Middle frontal gyrus (tissue), 1 donor: ENCODE results near the gene AUTS2.
"Not testable (repeated sequence)": the region's sequence is repeated elsewhere in the genome, so short reads cannot be mapped to it uniquely, and the experiment has no call there.

Experiments used
- DNase-seq: peaks from one replicate; pipeline ENCODE4 v3.0.0-alpha.2; 2015; ENCODE audit warnings: low spot score; ENCODE audit errors: extremely low spot score

Gene AUTS2

GRCh38 chr7:70589590-70589989 is 991.3 kb downstream of the AUTS2 start:
- DNase-seq, result no peak

GRCh38 chr7:70590126-70590854 is 992.0 kb downstream of the AUTS2 start:
- DNase-seq, result no peak

GRCh38 chr7:70591643-70592042 is 993.4 kb downstream of the AUTS2 start:
- no peak for DNase-seq

- no peak for DNase-seq
Observed at GRCh38 chr7:70592171-70592570, 993.9 kb downstream of the AUTS2 start.

- DNase-seq, result no peak
Observed at GRCh38 chr7:70594170-70594569, 995.9 kb downstream of the AUTS2 start.

- not testable (repeated sequence) for DNase-seq
Observed at GRCh38 chr7:70594885-70595284, 996.6 kb downstream of the AUTS2 start.

- no peak for DNase-seq
Observed at GRCh38 chr7:70595370-70595754, 997.1 kb downstream of the AUTS2 start.

- DNase-seq, result no peak
Observed at GRCh38 chr7:70595755-70596597, 997.7 kb downstream of the AUTS2 start.

GRCh38 chr7:70596598-70596913 is 998.3 kb downstream of the AUTS2 start:
- DNase-seq, result no peak

- DNase-seq, result no peak
Observed at GRCh38 chr7:70597066-70597465, 998.8 kb downstream of the AUTS2 start.

- no peak for DNase-seq
Observed at GRCh38 chr7:70598976-70599375, 1000.7 kb downstream of the AUTS2 start.

- no peak for DNase-seq
Observed at GRCh38 chr7:70599446-70600190, 1001.3 kb downstream of the AUTS2 start.

- no peak for DNase-seq
Observed at GRCh38 chr7:70600993-70601392, 1002.7 kb downstream of the AUTS2 start.

GRCh38 chr7:70602117-70602516 is 1003.8 kb downstream of the AUTS2 start:
- no peak for DNase-seq

GRCh38 chr7:70607281-70607680 is 1009.0 kb downstream of the AUTS2 start:
- no peak for DNase-seq

- DNase-seq, result no peak
Observed at GRCh38 chr7:70607759-70608158, 1009.5 kb downstream of the AUTS2 start.

- no peak for DNase-seq
Observed at GRCh38 chr7:70608229-70608628, 1010.0 kb downstream of the AUTS2 start.

- DNase-seq, result no peak
Observed at GRCh38 chr7:70612811-70613210, 1014.5 kb downstream of the AUTS2 start.

- DNase-seq, result no peak
Observed at GRCh38 chr7:70614237-70615045, 1016.2 kb downstream of the AUTS2 start.

GRCh38 chr7:70615066-70615606 is 1016.9 kb downstream of the AUTS2 start:
- DNase-seq, result no peak

GRCh38 chr7:70616211-70616610 is 1017.9 kb downstream of the AUTS2 start:
- DNase-seq, result no peak
